OCI-LY7 (cell line): ENCODE measurements around the gene CELF1. TPM values are rescaled to one million over a fixed set of nuclear protein-coding genes. Genes with fewer than 3 reads are reported as not detected.

Experiments used
- BruUV-seq: library from RNA; stranded (reverse); fragments of 400-500 nt; replicated peaks from 2 replicates; lab custom pipeline; 2021; lab: Mats Ljungman, UMichigan
- CTCF ChIA-PET: fragments of 300-600 bp; sonication (Branson Sonifier 250); formaldehyde crosslinking; loops from one replicate; lab custom pipeline; 2022; ENCODE audit warnings: antibody characterized with exemption; ENCODE audit not compliant: unreplicated experiment; lab: Charles Lee
- POLR2A ChIA-PET: fragments of 300-600 bp; sonication (Branson Sonifier 250); formaldehyde crosslinking; loops from one replicate; lab custom pipeline; 2022; ENCODE audit warnings: antibody characterized with exemption; lab: Charles Lee
- DNase-seq: peaks from one replicate; pipeline ENCODE4 v3.0.0-alpha.2; 2015; ENCODE audit warnings: low spot score
- H2AFZ ChIP-seq: fragments of 200-600 bp; sonication (generic), shearing (Covaris generic); 2 replicates; pipeline ENCODE4 v1.6.1; 2014; ENCODE audit warnings: mild to moderate bottlenecking, antibody characterized with exemption, low read length, moderate library complexity
- H3K27ac ChIP-seq: fragments of 200-600 bp; sonication (generic); 2 replicates; pipeline ENCODE4 v1.5.1; 2014; ENCODE audit warnings: mixed run types, low read depth, mild to moderate bottlenecking, moderate library complexity, low read length, inconsistent platforms; ENCODE audit not compliant: poor library complexity, severe bottlenecking
- H3K36me3 ChIP-seq: fragments of 200-600 bp; sonication (generic); 2 replicates; pipeline ENCODE4 v1.6.1; 2014; ENCODE audit warnings: mild to moderate bottlenecking, antibody characterized with exemption, low read length, moderate library complexity, mixed read lengths; ENCODE audit not compliant: insufficient read depth
- H3K4me1 ChIP-seq: fragments of 200-600 bp; sonication (generic); 2 replicates; pipeline ENCODE4 v1.5.1; 2014; ENCODE audit warnings: mild to moderate bottlenecking, low read length; ENCODE audit not compliant: insufficient read depth, poor library complexity, severe bottlenecking
- H3K4me2 ChIP-seq: fragments of 200-600 bp; sonication (generic); 2 replicates; pipeline ENCODE4 v1.6.1; 2014; ENCODE audit warnings: mild to moderate bottlenecking, low read length
- H3K4me3 ChIP-seq: fragments of 200-600 bp; sonication (generic); 2 replicates; pipeline ENCODE4 v1.5.1; 2014; ENCODE audit warnings: mild to moderate bottlenecking, low read depth, low read length; ENCODE audit not compliant: poor library complexity, severe bottlenecking
- H3K79me2 ChIP-seq: fragments of 200-600 bp; sonication (generic); 2 replicates; pipeline ENCODE4 v1.6.1; 2016; ENCODE audit warnings: low read depth, mild to moderate bottlenecking, low read length, moderate library complexity, mixed read lengths; ENCODE audit not compliant: insufficient read depth
- H3K9me2 ChIP-seq: fragments of 200-600 bp; sonication (generic); 2 replicates; pipeline ENCODE4 v1.6.1; 2016; ENCODE audit warnings: mild to moderate bottlenecking, low read length, mixed read lengths; ENCODE audit not compliant: insufficient read depth
- H3K9me3 ChIP-seq: fragments of 200-600 bp; sonication (generic); 2 replicates; pipeline ENCODE4 v1.6.1; 2014; ENCODE audit warnings: mild to moderate bottlenecking, mixed run types, low read length, mixed read lengths
- H4K20me1 ChIP-seq: fragments of 200-600 bp; sonication (generic); 2 replicates; pipeline ENCODE4 v1.6.1; 2014; ENCODE audit warnings: mild to moderate bottlenecking, antibody characterized with exemption, low read length, moderate library complexity, mixed read lengths; ENCODE audit not compliant: insufficient read depth
- EZH2phosphoT487 ChIP-seq: fragments of 200-600 bp; sonication (generic); IDR thresholded peaks from 2 replicates; pipeline ENCODE4 v1.6.1; 2018; ENCODE audit warnings: low read depth, borderline replicate concordance, mild to moderate bottlenecking, mixed run types, antibody characterized with exemption, low read length, moderate library complexity, mixed read lengths
- intact Hi-C: fragments of 100-400 bp; cut with micrococcal nuclease; formaldehyde crosslinking; loops from one replicate; pipeline ENCODE4 v1.10.0; 2022; ENCODE audit not compliant: unreplicated experiment
- total RNA-seq, 2 experiments: library from RNA; depleted of rRNA in 1 of 2; stranded (reverse); fragments of >200 nt in 1 of 2; shearing (Covaris generic) in 1 of 2; gene quantifications; 2 replicates each; pipeline ENCODE4 v1.2.3, GENCODE V29; 2014 to 2022
- TF ChIP-seq, protein P1 (sequence below): fragments of 200-600 bp; sonication (generic); conservative IDR thresholded peaks from 2 replicates; pipeline ENCODE4 v1.5.1; 2014; ENCODE audit warnings: mild to moderate bottlenecking, antibody characterized with exemption, low read length, moderate library complexity, mixed read lengths

CELF1 gene
- total RNA-seq, 2 experiments from 2014 or later = 87.4 to 143 TPM

GRCh38 chr11:47566149-47566698 lies 13.3 kb upstream of the CELF1 start:
- Histone ChIP-seq H3K4me3 (peak overlapping the region; percentile 75), H3K4me1 (peaks cover 7% of the 10 kb centered on the region), H3K36me3 (peaks cover 25% of the 10 kb centered on the region), H3K79me2 (peaks cover 6% of the 10 kb centered on the region; the same call in 1 of the 2 replicates), H3K9me3 (no peaks in the 10 kb centered on the region), H3K27ac (peak overlapping the region; percentile 23), H2AFZ (peak overlapping the region; percentile 97), H4K20me1 (no peaks in the 10 kb centered on the region), H3K4me2 (peak overlapping the region; percentile 69), H3K9me2 (no peaks in the 10 kb centered on the region)
- no TSS peak for BruUV-seq
- TF ChIP-seq, protein P1, sequence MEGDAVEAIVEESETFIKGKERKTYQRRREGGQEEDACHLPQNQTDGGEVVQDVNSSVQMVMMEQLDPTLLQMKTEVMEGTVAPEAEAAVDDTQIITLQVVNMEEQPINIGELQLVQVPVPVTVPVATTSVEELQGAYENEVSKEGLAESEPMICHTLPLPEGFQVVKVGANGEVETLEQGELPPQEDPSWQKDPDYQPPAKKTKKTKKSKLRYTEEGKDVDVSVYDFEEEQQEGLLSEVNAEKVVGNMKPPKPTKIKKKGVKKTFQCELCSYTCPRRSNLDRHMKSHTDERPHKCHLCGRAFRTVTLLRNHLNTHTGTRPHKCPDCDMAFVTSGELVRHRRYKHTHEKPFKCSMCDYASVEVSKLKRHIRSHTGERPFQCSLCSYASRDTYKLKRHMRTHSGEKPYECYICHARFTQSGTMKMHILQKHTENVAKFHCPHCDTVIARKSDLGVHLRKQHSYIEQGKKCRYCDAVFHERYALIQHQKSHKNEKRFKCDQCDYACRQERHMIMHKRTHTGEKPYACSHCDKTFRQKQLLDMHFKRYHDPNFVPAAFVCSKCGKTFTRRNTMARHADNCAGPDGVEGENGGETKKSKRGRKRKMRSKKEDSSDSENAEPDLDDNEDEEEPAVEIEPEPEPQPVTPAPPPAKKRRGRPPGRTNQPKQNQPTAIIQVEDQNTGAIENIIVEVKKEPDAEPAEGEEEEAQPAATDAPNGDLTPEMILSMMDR = no peak
- no peak for TF ChIP-seq EZH2phosphoT487
- no peak for DNase-seq
- ChIA-PET CTCF (interaction anchor here (0.7 kb wide), 1 partner anchor 12 kb away, joined by 7 read pairs; the partner anchor contains the start of genes KBTBD4 and NDUFS3), POLR2A (interaction anchor here (0.6 to 1.5 kb wide), 10 partner anchors 12 to 1560 kb away, joined by 3 to 11 read pairs (median 4); partner anchors contain the start of genes CELF1, KBTBD4 and NDUFS3)
- intact Hi-C loops = no loop called here

DNA sequence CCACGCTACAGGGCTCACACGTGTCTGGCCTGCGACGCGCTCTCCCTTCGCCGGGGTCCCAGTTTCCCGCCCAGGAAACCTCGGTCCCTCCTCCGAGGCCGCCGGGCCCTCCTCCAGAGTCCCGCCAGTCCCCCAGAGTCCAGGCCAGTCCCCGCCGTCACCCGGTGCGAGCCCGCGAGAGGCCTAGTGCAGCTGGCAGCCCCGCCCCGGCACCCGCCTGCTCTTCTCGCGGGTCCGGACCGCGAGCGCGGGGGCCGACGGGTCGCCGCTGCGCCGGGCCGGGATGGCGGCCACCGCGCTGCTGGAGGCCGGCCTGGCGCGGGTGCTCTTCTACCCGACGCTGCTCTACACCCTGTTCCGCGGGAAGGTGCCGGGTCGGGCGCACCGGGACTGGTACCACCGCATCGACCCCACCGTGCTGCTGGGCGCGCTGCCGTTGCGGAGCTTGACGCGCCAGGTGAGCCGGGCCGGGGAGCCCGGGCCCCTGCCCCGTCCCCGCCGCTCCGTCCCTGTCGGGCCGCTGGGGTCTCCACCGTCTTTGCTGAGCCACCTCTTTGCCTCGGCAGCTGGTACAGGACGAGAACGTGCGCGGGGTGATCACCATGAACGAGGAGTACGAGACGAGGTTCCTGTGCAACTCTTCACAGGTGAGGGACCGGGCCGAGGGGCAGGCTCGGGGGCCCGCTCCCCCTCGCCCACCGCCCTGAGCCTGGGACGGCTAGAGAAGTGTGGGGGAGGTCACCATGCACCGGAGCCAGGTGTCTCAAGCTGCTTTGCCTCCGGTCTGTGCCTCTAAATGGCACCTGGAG lies 12.6 kb upstream of the CELF1 start, which contains the start of gene PTPMT1:
Gene PTPMT1, plus strand, starts transcription at position 260 of the 809 bp plus-strand sequence. Its CDS starts 24 bp downstream, at position 284.
- ChIA-PET CTCF (interaction anchor here (0.9 to 1.0 kb wide), 2 partner anchors 9 to 13 kb away, joined by 3 read pairs; partner anchors contain the start of genes KBTBD4 and NDUFS3), POLR2A (interaction anchor here (0.6 to 1.5 kb wide), 7 partner anchors 9 to 203 kb away, joined by 3 to 11 read pairs (median 4); partner anchors contain the start of genes KBTBD4 and NDUFS3)
- DNase-seq = peak; percentile 69
- Histone ChIP-seq H3K9me3 (no peaks in the 10 kb centered on the region), H4K20me1 (no peaks in the 10 kb centered on the region), H3K9me2 (no peaks in the 10 kb centered on the region), H2AFZ (peak within 1 kb of the TSS; percentile 97), H3K36me3 (peaks cover 18% of the 10 kb centered on the region), H3K4me1 (peaks cover 7% of the 10 kb centered on the region), H3K4me2 (peak within 1 kb of the TSS; percentile 69), H3K4me3 (peak within 1 kb of the TSS; percentile 75), H3K79me2 (peaks cover 6% of the 10 kb centered on the region; the same call in 1 of the 2 replicates), H3K27ac (peak within 1 kb of the TSS; percentile 23)
- intact Hi-C loops = no loop called here
- BruUV-seq = no TSS peak
- TF ChIP-seq EZH2phosphoT487 = no peak
- TF ChIP-seq, protein P1 = no peak
